Smooth muscle cell (in vitro differentiated cells): ENCODE measurements around the gene SUFU. TPM values are rescaled to one million over a fixed set of nuclear protein-coding genes. Genes with fewer than 3 reads are reported as not detected.

Experiments used
- DNase-seq: peaks from one replicate; lab custom pipeline; 2025; ENCODE audit not compliant: unreplicated experiment; lab: John Stamatoyannopoulos, UW
- H2AFZ ChIP-seq: fragments of 200-600 bp; sonication (generic); 2 replicates; pipeline ENCODE4 v1.6.0; 2016; ENCODE audit warnings: antibody characterized with exemption, low read depth, mild to moderate bottlenecking
- H3F3A ChIP-seq: fragments of 200-600 bp; sonication (generic); 2 replicates; pipeline ENCODE4 v1.6.0; 2017; ENCODE audit warnings: antibody characterized with exemption, low read depth
- H3K27ac ChIP-seq: fragments of 200-600 bp; sonication (generic); 2 replicates; pipeline ENCODE4 v1.5.1; 2016; ENCODE audit warnings: low read depth, mild to moderate bottlenecking
- H3K27me3 ChIP-seq: fragments of 200-600 bp; sonication (generic); 2 replicates; pipeline ENCODE4 v1.6.1; 2016; ENCODE audit warnings: low read depth, mild to moderate bottlenecking
- H3K36me3 ChIP-seq: fragments of 200-600 bp; sonication (generic); 2 replicates; pipeline ENCODE4 v1.5.1; 2016; ENCODE audit warnings: low read depth
- H3K4me1 ChIP-seq: fragments of 200-600 bp; sonication (generic); 2 replicates; pipeline ENCODE4 v1.5.1; 2016; ENCODE audit warnings: low read depth
- H3K4me2 ChIP-seq: fragments of 200-600 bp; sonication (generic); 2 replicates; pipeline ENCODE4 v1.6.0; 2016; ENCODE audit warnings: mild to moderate bottlenecking
- H3K4me3 ChIP-seq: fragments of 200-600 bp; sonication (generic); 2 replicates; pipeline ENCODE4 v1.5.1; 2016; ENCODE audit warnings: mild to moderate bottlenecking
- H3K79me2 ChIP-seq: fragments of 200-600 bp; sonication (generic); 2 replicates; pipeline ENCODE4 v1.6.0; 2016; ENCODE audit warnings: low read depth, mild to moderate bottlenecking
- H3K9ac ChIP-seq: fragments of 200-600 bp; sonication (generic); 2 replicates; pipeline ENCODE4 v1.6.0; 2016; ENCODE audit warnings: low read depth
- H3K9me3 ChIP-seq: fragments of 200-600 bp; sonication (generic); replicated peaks from 2 replicates; pipeline ENCODE4 v1.5.1; 2016; ENCODE audit warnings: low read depth
- H4K20me1 ChIP-seq: fragments of 200-600 bp; sonication (generic); 2 replicates; pipeline ENCODE4 v1.6.0; 2016; ENCODE audit warnings: low read depth
- CTCF ChIP-seq: fragments of 200-600 bp; sonication (generic); IDR thresholded peaks from 2 replicates; pipeline ENCODE4 v1.5.1; 2017; ENCODE audit warnings: borderline replicate concordance, mild to moderate bottlenecking, antibody characterized with exemption; ENCODE audit not compliant: insufficient read depth, poor library complexity, severe bottlenecking
- WGBS: methylation state at CpG from one replicate; pipeline ENCODE4 v1.1.7; 2016; ENCODE audit warnings: low lambda C conversion rate; 5-methylcytosine and 5-hydroxymethylcytosine counted together
- polyA plus RNA-seq: library from polyadenylated mRNA; unstranded; fragments of >200 nt; fragmentation: Nextera tagmentation; extraction: Ambion mirVana; gene quantifications from 2 replicates; pipeline ENCODE4 v1.2.1, GENCODE V29; 2016
- total RNA-seq: library from RNA; depleted of rRNA; stranded (reverse); fragments of >200 nt; gene quantifications from 2 replicates; pipeline ENCODE4 v1.2.3, GENCODE V29; 2014

SUFU gene
- total and polyA plus RNA-seq, 2 experiments from 2014 or later = 8.5 to 17.2 TPM

GRCh38 chr10:102608487-102608886 is 104.7 kb downstream of the SUFU start:
- no peaks in the 10 kb centered on the region for H3K9me3 ChIP-seq
- H3K36me3 ChIP-seq = no peaks in the 10 kb centered on the region
- no peaks in the 10 kb centered on the region for H3K79me2 ChIP-seq
- H3F3A ChIP-seq = peaks cover 12% of the 10 kb centered on the region
- no peak for DNase-seq
- no peak for TF ChIP-seq CTCF
- WGBS = 83% methylated on average over 2 of the region's 2 CpGs
- H4K20me1 ChIP-seq = no peaks in the 10 kb centered on the region
- H3K4me2 ChIP-seq = no peak overlapping the region
- H3K9ac ChIP-seq = no peak overlapping the region
- H3K27ac ChIP-seq = no peak overlapping the region
- H3K27me3 ChIP-seq = no peaks in the 10 kb centered on the region
- H2AFZ ChIP-seq = no peak overlapping the region
- H3K4me3 ChIP-seq = no peak overlapping the region
- H3K4me1 ChIP-seq = no peaks in the 10 kb centered on the region

GRCh38 chr10:102610441-102610887 is 106.7 kb downstream of the SUFU start:
- no peak for TF ChIP-seq CTCF
- H3K36me3 ChIP-seq = no peaks in the 10 kb centered on the region

GRCh38 chr10:102611514-102612087 is 107.8 kb downstream of the SUFU start:
- H3K27me3 ChIP-seq = no peaks in the 10 kb centered on the region
- no peak for TF ChIP-seq CTCF
- H2AFZ ChIP-seq = no peak overlapping the region
- no peaks in the 10 kb centered on the region for H3K9me3 ChIP-seq
- peak overlapping the region; percentile 33 for H3K27ac ChIP-seq
- H4K20me1 ChIP-seq = no peaks in the 10 kb centered on the region
- no peaks in the 10 kb centered on the region for H3K4me1 ChIP-seq
- no peak overlapping the region for H3K4me3 ChIP-seq
- DNase-seq = no peak
- H3K36me3 ChIP-seq = no peaks in the 10 kb centered on the region
- H3K79me2 ChIP-seq = no peaks in the 10 kb centered on the region
- no peak overlapping the region for H3K9ac ChIP-seq
- peak overlapping the region; percentile 10 for H3K4me2 ChIP-seq
- WGBS = 50% methylated on average over 4 of the region's 4 CpGs
- no peaks in the 10 kb centered on the region for H3F3A ChIP-seq

More at GRCh38 chr10:102610441-102610887, 106.7 kb downstream of the SUFU start:
- WGBS = 46% methylated on average over 10 of the region's 10 CpGs
- no peaks in the 10 kb centered on the region for H3K27me3 ChIP-seq
- H3K4me1 ChIP-seq = no peaks in the 10 kb centered on the region
- no peak overlapping the region for H2AFZ ChIP-seq
- peak overlapping the region; percentile 33 for H3K27ac ChIP-seq
- H3K9me3 ChIP-seq = no peaks in the 10 kb centered on the region
- no peak overlapping the region for H3K9ac ChIP-seq
- H3F3A ChIP-seq = no peaks in the 10 kb centered on the region
- H3K4me3 ChIP-seq = no peak overlapping the region
- H3K79me2 ChIP-seq = no peaks in the 10 kb centered on the region
- no peak for DNase-seq
- peak overlapping the region; percentile 25 for H3K4me2 ChIP-seq
- H4K20me1 ChIP-seq = no peaks in the 10 kb centered on the region

GRCh38 chr10:102612964-102613275 is 109.1 kb downstream of the SUFU start:
- H3K79me2 ChIP-seq = no peaks in the 10 kb centered on the region
- no peak overlapping the region for H2AFZ ChIP-seq
- H3K36me3 ChIP-seq = no peaks in the 10 kb centered on the region
- no peak overlapping the region for H3K27ac ChIP-seq
- no peak overlapping the region for H3K9ac ChIP-seq
- DNase-seq = no peak
- no peaks in the 10 kb centered on the region for H3K4me1 ChIP-seq
- H3K9me3 ChIP-seq = no peaks in the 10 kb centered on the region
- WGBS = 91% methylated on average over 8 of the region's 8 CpGs
- H4K20me1 ChIP-seq = no peaks in the 10 kb centered on the region
- H3K4me2 ChIP-seq = no peak overlapping the region
- no peaks in the 10 kb centered on the region for H3K27me3 ChIP-seq
- H3F3A ChIP-seq = no peaks in the 10 kb centered on the region
- no peak for TF ChIP-seq CTCF
- H3K4me3 ChIP-seq = no peak overlapping the region
